Measurements from ENCODE around the gene STX18.

The STX18 gene

DNA sequence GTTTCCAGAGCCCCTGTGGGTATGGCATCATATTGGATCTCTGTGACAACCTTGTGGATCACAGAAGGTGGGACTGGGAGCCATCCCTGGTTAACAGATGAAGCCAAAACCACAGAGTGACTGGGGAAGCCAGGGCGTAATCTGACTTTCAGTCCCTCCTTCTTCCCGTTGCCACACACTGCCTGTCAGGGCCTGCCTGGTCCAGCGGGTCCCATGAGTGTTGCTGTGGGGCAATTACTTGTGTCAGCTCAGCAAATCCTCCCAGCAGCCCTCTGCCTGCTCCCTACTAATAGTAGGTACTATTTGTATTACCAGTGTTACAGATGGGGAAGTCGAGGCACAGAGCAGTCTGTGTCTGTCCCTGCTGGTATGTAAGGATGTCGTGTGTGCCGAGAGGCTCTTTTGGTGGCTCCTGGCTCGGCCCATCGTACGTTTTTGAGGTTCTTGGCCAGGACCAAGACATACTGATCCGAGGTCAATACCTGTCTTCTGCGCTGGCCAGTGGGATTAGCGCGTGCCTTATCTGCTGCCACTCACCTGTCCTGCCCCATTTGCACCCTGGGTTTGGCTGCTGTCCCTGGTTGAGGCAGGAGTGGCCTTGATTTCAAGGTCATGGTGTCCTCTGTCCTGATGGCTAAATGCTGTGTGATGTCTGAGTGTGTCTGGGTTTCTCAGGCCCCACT, 149.2 kb downstream of the STX18 start:
- no peak overlapping the region for H3K4me2 ChIP-seq (ENCODE audit: low read length)
- H3K4me1 ChIP-seq (ENCODE audit: control insufficient read depth in 1 of 2, insufficient read depth in 2 of 2, low read length in 2 of 2): peaks cover 4 to 9% of the 10 kb centered on the region in 2 experiments
- H3K36me3 ChIP-seq (ENCODE audit: control insufficient read depth in 1 of 2, insufficient read depth in 2 of 2, low read length in 2 of 2): peaks cover 27 to 40% of the 10 kb centered on the region in 2 experiments
- H4K8ac ChIP-seq (ENCODE audit: low read depth, low read length): no peak overlapping the region
- H3K9me3 ChIP-seq (ENCODE audit: insufficient read depth, low read depth, low read length): peaks cover 2% of the 10 kb centered on the region
- H3K18ac ChIP-seq (ENCODE audit: low read length): no peak overlapping the region
- no peak overlapping the region for H3K23ac ChIP-seq (ENCODE audit: low read length)
- H3K27ac ChIP-seq (ENCODE audit: low read depth, low read length): no peak overlapping the region
- no peak overlapping the region for H3K4me3 ChIP-seq (ENCODE audit: low read depth, low read length)
- no peak overlapping the region for H4K91ac ChIP-seq (ENCODE audit: low read depth, low read length)
- no peak overlapping the region for H2AK5ac ChIP-seq (ENCODE audit: low read length)
- H3K4ac ChIP-seq (ENCODE audit: low read depth, low read length): no peak overlapping the region
- peaks cover 4% of the 10 kb centered on the region for H3K27me3 ChIP-seq (ENCODE audit: insufficient read depth, low read length)
- DNase-seq: no peak
- H3K9ac ChIP-seq (ENCODE audit: low read length): no peak overlapping the region
- no peak overlapping the region for H2BK120ac ChIP-seq (ENCODE audit: insufficient read depth, low read length, poor library complexity)
- no peak overlapping the region for H3K14ac ChIP-seq (ENCODE audit: low read length)
- peaks cover under 1% of the 10 kb centered on the region for H3K79me1 ChIP-seq (ENCODE audit: low read length)
- no peak overlapping the region for H2BK5ac ChIP-seq (ENCODE audit: low read depth, low read length, poor library complexity)
- no peaks in the 10 kb centered on the region for H3K79me2 ChIP-seq (ENCODE audit: control insufficient read depth, insufficient read depth, low read length, poor library complexity)
- no peak overlapping the region for H4K12ac ChIP-seq (ENCODE audit: low read depth, low read length)
- no CpG with 5 or more reads among the region's 13 CpGs for WGBS (ENCODE audit: extremely low coverage, insufficient coverage, insufficient read length)
- H2BK12ac ChIP-seq (ENCODE audit: low read length): no peak overlapping the region
- H2AFZ ChIP-seq (ENCODE audit: insufficient read depth, low read length, poor library complexity): no peak overlapping the region

DNA sequence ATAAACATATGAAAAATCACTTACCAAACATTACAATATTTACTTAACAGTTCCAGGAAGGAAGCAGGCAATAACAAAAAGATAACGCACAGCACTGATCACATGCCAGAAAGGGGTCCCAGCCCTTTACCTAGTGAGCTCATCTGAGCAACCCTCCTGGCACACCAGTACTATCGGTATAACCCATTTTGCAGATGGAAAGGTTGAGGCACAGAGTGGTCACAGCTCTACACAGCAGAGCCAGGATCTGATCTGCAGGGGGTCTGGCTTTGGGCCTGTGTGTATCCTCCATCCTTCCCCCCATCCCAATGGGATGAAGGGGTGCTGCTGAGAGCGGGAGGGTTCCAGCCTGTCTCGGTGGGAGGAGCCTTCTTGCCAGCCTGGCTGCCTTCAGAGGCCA, 150.0 kb downstream of the STX18 start:
- Histone ChIP-seq H3K18ac (ENCODE audit: low read length) (no peak overlapping the region), H3K9ac (ENCODE audit: low read length) (no peak overlapping the region), H3K27ac (ENCODE audit: low read depth, low read length) (no peak overlapping the region), H2BK5ac (ENCODE audit: low read depth, low read length, poor library complexity) (no peak overlapping the region), H3K9me3 (ENCODE audit: insufficient read depth, low read depth, low read length) (peaks cover 2% of the 10 kb centered on the region), H3K36me3 (ENCODE audit: control insufficient read depth in 1 of 2, insufficient read depth in 2 of 2, low read length in 2 of 2) (peaks cover 22 to 35% of the 10 kb centered on the region in 2 experiments), H4K8ac (ENCODE audit: low read depth, low read length) (no peak overlapping the region), H3K14ac (ENCODE audit: low read length) (no peak overlapping the region), H3K4ac (ENCODE audit: low read depth, low read length) (no peak overlapping the region), H3K23ac (ENCODE audit: low read length) (no peak overlapping the region), H3K4me2 (ENCODE audit: low read length) (no peak overlapping the region), H2AK5ac (ENCODE audit: low read length) (no peak overlapping the region), H4K91ac (ENCODE audit: low read depth, low read length) (no peak overlapping the region), H3K27me3 (ENCODE audit: insufficient read depth, low read length) (peaks cover 10% of the 10 kb centered on the region), H2BK120ac (ENCODE audit: insufficient read depth, low read length, poor library complexity) (no peak overlapping the region), H2AFZ (ENCODE audit: insufficient read depth, low read length, poor library complexity) (no peak overlapping the region), H3K4me3 (ENCODE audit: low read depth, low read length) (no peak overlapping the region), H3K79me1 (ENCODE audit: low read length) (peaks cover 8% of the 10 kb centered on the region), H2BK12ac (ENCODE audit: low read length) (no peak overlapping the region), H4K12ac (ENCODE audit: low read depth, low read length) (no peak overlapping the region), H3K4me1 (ENCODE audit: control insufficient read depth in 1 of 2, insufficient read depth in 2 of 2, low read length in 2 of 2) (peaks cover 7 to 11% of the 10 kb centered on the region in 2 experiments), H3K79me2 (ENCODE audit: control insufficient read depth, insufficient read depth, low read length, poor library complexity) (no peaks in the 10 kb centered on the region)
- no peak for DNase-seq
- no CpG with 5 or more reads among the region's 4 CpGs for WGBS (ENCODE audit: extremely low coverage, insufficient coverage, insufficient read length)

DNA sequence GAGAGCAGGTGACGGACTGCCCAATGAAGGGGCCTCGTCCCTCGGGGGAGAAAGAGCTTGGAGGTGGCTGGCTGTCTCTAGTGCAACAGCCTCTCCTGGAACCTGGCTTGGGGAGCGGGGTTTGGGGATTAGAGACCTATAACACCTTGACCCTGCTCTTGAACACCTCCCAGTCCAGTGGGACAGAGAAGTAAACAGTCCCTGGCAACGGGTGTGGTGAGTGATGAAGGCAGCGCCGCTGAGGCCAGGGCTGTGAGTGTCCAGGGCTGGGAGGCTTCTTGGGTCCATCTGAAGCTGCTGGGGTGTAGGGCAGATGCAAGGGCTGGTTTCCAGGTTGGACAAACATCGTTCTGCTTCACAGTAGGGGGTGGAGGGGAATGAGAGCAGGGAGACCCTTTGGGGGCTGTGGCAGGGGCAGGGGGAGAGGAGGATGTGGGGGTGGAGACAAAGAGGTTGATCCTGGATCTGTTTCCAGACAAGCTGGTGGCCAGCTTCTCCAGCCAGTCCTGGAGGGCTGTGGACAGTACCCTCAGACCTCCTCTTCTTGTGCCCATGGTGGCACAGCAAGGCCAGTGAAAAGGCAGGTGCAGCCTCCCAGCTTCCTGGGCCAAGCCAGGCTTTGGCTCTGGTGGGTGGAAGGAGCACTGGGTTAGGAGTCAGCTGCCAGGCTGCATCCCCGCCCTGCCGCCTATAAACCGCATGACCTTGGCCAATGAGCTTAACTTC, 151.2 kb downstream of the STX18 start:
- Histone ChIP-seq H3K79me2 (ENCODE audit: control insufficient read depth, insufficient read depth, low read length, poor library complexity) (peaks cover 4% of the 10 kb centered on the region), H2AK5ac (ENCODE audit: low read length) (no peak overlapping the region)
- no CpG with 5 or more reads among the region's 11 CpGs for WGBS (ENCODE audit: extremely low coverage, insufficient coverage, insufficient read length)

GRCh38 chr4:4390046-4390445, 151.8 kb downstream of the STX18 start:
- Histone ChIP-seq H4K8ac (ENCODE audit: low read depth, low read length) (no peak overlapping the region), H3K27me3 (ENCODE audit: insufficient read depth, low read length) (peaks cover 26% of the 10 kb centered on the region), H3K36me3 (ENCODE audit: control insufficient read depth in 1 of 2, insufficient read depth in 2 of 2, low read length in 2 of 2) (peaks cover 22 to 35% of the 10 kb centered on the region in 2 experiments), H3K4me1 (ENCODE audit: control insufficient read depth in 1 of 2, insufficient read depth in 2 of 2, low read length in 2 of 2) (peaks cover 14 to 15% of the 10 kb centered on the region in 2 experiments), H4K12ac (ENCODE audit: low read depth, low read length) (no peak overlapping the region), H3K27ac (ENCODE audit: low read depth, low read length) (no peak overlapping the region), H3K79me2 (ENCODE audit: control insufficient read depth, insufficient read depth, low read length, poor library complexity) (peaks cover 4% of the 10 kb centered on the region), H3K18ac (ENCODE audit: low read length) (no peak overlapping the region), H2AFZ (ENCODE audit: insufficient read depth, low read length, poor library complexity) (no peak overlapping the region), H2AK5ac (ENCODE audit: low read length) (no peak overlapping the region), H3K9me3 (ENCODE audit: insufficient read depth, low read depth, low read length) (peaks cover 2% of the 10 kb centered on the region), H2BK5ac (ENCODE audit: low read depth, low read length, poor library complexity) (no peak overlapping the region), H2BK12ac (ENCODE audit: low read length) (no peak overlapping the region), H3K79me1 (ENCODE audit: low read length) (peaks cover 15% of the 10 kb centered on the region), H3K4ac (ENCODE audit: low read depth, low read length) (no peak overlapping the region), H3K14ac (ENCODE audit: low read length) (no peak overlapping the region), H3K4me2 (ENCODE audit: low read length) (no peak overlapping the region), H3K4me3 (ENCODE audit: low read depth, low read length) (no peak overlapping the region), H4K91ac (ENCODE audit: low read depth, low read length) (no peak overlapping the region), H3K23ac (ENCODE audit: low read length) (no peak overlapping the region), H2BK120ac (ENCODE audit: insufficient read depth, low read length, poor library complexity) (no peak overlapping the region), H3K9ac (ENCODE audit: low read length) (no peak overlapping the region)
- no CpG with 5 or more reads among the region's 7 CpGs for WGBS (ENCODE audit: extremely low coverage, insufficient coverage, insufficient read length)
- no peak for DNase-seq

More for the DNA sequence above, 151.2 kb downstream of the STX18 start:
- H2AFZ ChIP-seq (ENCODE audit: insufficient read depth, low read length, poor library complexity): no peak overlapping the region
- H2BK5ac ChIP-seq (ENCODE audit: low read depth, low read length, poor library complexity): no peak overlapping the region
- no peak overlapping the region for H3K23ac ChIP-seq (ENCODE audit: low read length)
- H3K79me1 ChIP-seq (ENCODE audit: low read length): peaks cover 15% of the 10 kb centered on the region
- no peak overlapping the region for H2BK120ac ChIP-seq (ENCODE audit: insufficient read depth, low read length, poor library complexity)
- no peak overlapping the region for H3K18ac ChIP-seq (ENCODE audit: low read length)
- no peak overlapping the region for H4K12ac ChIP-seq (ENCODE audit: low read depth, low read length)
- peaks cover 12 to 14% of the 10 kb centered on the region in 2 experiments for H3K4me1 ChIP-seq (ENCODE audit: control insufficient read depth in 1 of 2, insufficient read depth in 2 of 2, low read length in 2 of 2)
- no peak overlapping the region for H3K27ac ChIP-seq (ENCODE audit: low read depth, low read length)
- H3K14ac ChIP-seq (ENCODE audit: low read length): no peak overlapping the region
- H3K4me2 ChIP-seq (ENCODE audit: low read length): no peak overlapping the region
- H3K4me3 ChIP-seq (ENCODE audit: low read depth, low read length): no peak overlapping the region
- no peak overlapping the region for H3K4ac ChIP-seq (ENCODE audit: low read depth, low read length)
- H3K27me3 ChIP-seq (ENCODE audit: insufficient read depth, low read length): peaks cover 22% of the 10 kb centered on the region
- no peak overlapping the region for H4K8ac ChIP-seq (ENCODE audit: low read depth, low read length)
- DNase-seq: no peak
- no peak overlapping the region for H4K91ac ChIP-seq (ENCODE audit: low read depth, low read length)
- H3K9me3 ChIP-seq (ENCODE audit: insufficient read depth, low read depth, low read length): peaks cover 2% of the 10 kb centered on the region
- H3K9ac ChIP-seq (ENCODE audit: low read length): no peak overlapping the region
- peaks cover 22 to 35% of the 10 kb centered on the region in 2 experiments for H3K36me3 ChIP-seq (ENCODE audit: control insufficient read depth in 1 of 2, insufficient read depth in 2 of 2, low read length in 2 of 2)
- H2BK12ac ChIP-seq (ENCODE audit: low read length): no peak overlapping the region

Data from trophoblast cell (in vitro differentiated cells and primary cell).